ENCODE results near the gene DUSP10.

- no peak for TF ChIP-seq CTCF (IDR thresholded peaks at IDR 0.05)
- no peak for TF ChIP-seq POLR2A (IDR thresholded peaks at IDR 0.05)
Measured at GRCh38 chr1:221751226-221751887, 9.5 kb upstream of the DUSP10 start.

Measured in body of pancreas (tissue), 4 donors.